Activated CD8-positive, alpha-beta memory T cell treated with anti-CD3 and anti-CD28 coated beads for 36 hours (primary cell): ENCODE measurements around the gene GSG1L. TPM values are rescaled to one million over a fixed set of nuclear protein-coding genes. Genes with fewer than 3 reads are reported as not detected.

Experiments
- CTCF ChIA-PET: fragments of 350-600 bp; sonication (Branson Sonifier 250); formaldehyde crosslinking; loops from one replicate; lab custom pipeline; 2021; ENCODE audit warnings: antibody characterized with exemption; lab: Charles Lee
- POLR2A ChIA-PET: fragments of 350-600 bp; sonication (Branson Sonifier 250); formaldehyde crosslinking; loops from one replicate; lab custom pipeline; 2021; ENCODE audit warnings: antibody characterized with exemption; lab: Charles Lee
- total RNA-seq, 2 experiments: library from RNA; stranded (reverse); gene quantifications; one replicate each; pipeline ENCODE4 v1.2.3, GENCODE V29; 2021

GSG1L gene
- not detected for total RNA-seq

DNA sequence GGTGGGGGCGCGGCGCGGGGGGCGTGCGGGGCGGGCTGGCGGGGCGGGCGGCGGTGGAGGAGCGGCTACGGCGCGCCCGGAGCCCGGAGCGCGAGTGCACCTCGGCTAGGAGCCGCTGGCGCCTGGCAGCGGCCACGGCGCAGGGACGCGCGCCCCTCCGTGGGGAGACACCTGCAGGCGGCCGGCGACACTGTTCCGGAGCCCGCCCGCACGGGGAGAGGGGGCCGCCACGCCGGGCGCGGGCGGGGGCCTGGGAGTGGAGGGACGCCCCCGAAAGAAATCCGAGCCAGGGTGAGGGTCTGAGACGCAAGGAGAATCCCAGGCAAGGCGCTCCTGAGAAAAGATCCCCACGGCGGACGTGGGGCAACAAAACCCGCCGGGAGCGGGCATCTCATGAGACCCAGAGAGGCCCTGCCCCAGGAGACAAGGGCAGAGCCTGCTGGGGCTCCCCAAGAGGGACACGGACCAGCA, at the start of gene GSG1L:
Gene GSG1L, minus strand, starts transcription at position 124 of the 471 bp plus-strand sequence. CDS start 290 bp downstream, outside the sequence.
- ChIA-PET CTCF (no interaction called here), POLR2A (no interaction called here)

DNA sequence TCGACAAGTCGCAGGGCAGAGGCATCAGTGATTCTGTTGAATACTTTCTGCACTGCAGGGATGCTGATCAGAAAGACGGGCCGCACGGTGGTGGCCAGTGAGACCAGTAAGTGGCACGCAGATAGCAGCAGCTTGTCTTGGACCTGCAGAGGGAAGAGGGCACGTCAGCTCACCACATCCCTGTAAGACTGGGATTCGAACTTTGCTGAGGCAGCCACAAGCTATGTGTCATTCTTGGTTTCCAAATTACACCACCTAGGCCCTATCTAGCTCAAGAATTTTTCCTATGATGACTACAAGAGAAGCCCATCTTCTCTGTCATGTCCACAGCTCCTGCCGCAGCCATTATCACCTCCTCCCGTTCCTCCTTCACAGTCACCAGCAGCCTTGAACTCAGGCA, 49.4 kb upstream of the GSG1L start:
- CTCF ChIA-PET: interaction anchor here (2.8 kb wide), 1 partner anchor 105 kb away, joined by 10 read pairs; no protein-coding TSS in a partner anchor
- POLR2A ChIA-PET: interaction anchor here (1.2 kb wide), 1 partner anchor 28 kb away, joined by 3 read pairs; no protein-coding TSS in a partner anchor

DNA sequence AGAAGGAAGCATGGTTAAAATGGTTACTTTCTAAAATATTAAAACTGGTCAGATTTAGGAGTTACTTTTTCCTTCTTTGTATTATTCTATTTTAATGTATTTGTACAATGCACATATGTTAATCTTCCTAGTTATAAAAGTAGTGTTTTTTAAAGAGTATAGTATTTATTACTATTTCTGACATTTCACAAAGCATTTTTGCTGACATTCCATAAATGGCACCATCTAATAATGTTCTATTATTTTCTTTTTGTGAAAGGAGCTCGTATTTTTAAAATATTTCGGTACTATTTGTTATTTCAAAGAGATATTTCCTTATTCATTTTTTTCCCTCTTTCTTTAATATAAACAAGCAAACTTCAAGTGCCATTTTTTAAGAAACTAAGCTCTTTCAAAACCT, 47.5 kb upstream of the GSG1L start:
- ChIA-PET CTCF (interaction anchor here (2.8 kb wide), 1 partner anchor 107 kb away, joined by 10 read pairs; no protein-coding TSS in a partner anchor), POLR2A (no interaction called here)

DNA sequence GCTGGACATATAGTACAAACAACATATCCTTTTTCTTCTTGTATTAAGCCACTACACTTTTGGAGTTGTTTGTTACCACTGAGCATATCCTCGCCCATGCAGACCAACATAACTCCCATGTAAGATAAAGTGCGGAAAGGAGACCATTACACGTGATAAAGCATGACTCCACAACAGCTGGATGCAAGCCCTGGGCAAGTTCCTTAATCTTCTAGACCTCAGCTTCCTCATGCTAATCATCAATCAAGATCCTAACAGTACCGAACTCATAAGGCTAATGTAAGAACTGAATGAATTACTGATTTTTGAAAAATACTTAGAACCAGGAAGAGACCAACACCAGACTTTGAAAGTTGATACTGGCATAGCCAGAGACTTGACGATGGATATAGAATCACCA, 47.0 kb upstream of the GSG1L start:
- CTCF ChIA-PET: no interaction called here
- POLR2A ChIA-PET: no interaction called here

DNA sequence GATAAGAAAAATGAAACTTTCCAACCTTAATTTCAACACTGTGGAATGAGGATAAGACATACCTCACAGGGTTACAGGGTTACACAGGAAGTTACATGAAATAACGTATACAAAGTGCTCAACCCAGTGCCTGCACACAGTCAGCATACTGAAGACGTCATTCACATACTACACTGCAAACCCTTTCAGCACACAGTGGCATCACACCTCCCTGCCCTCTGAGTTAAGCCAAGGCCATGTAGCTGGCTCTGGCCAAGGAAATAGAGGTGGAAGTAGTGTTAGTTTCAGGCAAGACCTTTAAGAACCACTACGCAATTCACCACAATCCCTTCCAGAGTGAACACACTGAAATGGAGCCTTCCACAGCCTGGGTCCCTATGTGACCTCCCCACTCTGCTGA, 46.6 kb upstream of the GSG1L start:
- CTCF ChIA-PET: no interaction called here
- POLR2A ChIA-PET: no interaction called here

DNA sequence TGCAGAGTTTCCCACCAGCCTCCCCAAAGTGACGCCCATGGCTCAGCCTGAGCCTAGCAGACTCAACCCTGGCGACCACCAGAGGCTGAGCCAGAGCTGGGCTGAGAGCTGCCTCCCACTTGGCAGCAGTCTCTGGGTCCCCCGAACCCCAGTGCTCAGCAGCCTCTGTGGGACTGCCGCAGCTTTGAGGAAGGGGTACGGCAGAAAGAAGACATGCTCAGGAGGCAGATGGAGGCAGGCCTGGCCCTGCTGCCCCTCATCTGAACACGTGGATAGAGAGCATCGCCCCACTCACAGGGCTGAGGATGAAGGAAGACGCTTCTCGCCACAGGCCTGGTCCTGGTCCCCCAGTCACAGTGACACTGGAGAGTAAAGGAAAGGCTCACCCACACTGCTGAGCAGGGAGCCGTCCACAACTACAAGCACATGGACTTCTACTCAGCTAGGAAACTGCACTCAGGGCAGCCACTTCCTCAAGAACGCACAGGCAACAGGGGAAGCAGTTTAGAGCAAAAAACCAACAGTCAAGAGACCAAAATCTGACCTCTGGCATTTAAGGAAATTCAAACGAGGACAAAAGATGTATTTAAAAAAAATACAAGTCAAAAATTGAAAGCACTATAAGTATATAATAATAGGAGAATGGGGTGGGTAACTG, 45.2 kb upstream of the GSG1L start:
- CTCF ChIA-PET: interaction anchor here (0.6 kb wide), 1 partner anchor 31 kb away, joined by 3 read pairs; no protein-coding TSS in a partner anchor

DNA sequence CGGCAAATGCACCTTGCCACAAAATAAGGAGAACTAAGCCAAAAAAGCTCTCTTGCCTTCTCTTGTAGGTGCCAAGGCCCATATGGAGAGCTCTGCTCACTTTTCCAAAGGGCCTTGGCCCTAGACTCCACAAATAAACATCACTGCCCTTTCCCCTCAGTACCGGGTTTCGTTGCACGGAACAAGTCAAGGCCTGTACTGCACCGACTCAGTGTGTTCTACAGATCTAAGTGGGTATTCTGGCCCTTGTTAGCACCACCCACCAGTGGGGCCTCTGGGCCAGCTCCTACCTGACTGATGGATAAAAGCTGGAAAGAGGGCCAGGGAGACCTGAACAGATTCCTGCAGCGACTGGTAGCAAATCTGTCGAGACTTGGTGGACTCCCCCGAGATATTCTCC, 43.7 kb upstream of the GSG1L start:
- CTCF ChIA-PET: interaction anchor here (0.8 kb wide), 1 partner anchor 110 kb away, joined by 5 read pairs; no protein-coding TSS in a partner anchor
- POLR2A ChIA-PET: no interaction called here

More for the DNA sequence above, 45.2 kb upstream of the GSG1L start:
- POLR2A ChIA-PET: no interaction called here

DNA sequence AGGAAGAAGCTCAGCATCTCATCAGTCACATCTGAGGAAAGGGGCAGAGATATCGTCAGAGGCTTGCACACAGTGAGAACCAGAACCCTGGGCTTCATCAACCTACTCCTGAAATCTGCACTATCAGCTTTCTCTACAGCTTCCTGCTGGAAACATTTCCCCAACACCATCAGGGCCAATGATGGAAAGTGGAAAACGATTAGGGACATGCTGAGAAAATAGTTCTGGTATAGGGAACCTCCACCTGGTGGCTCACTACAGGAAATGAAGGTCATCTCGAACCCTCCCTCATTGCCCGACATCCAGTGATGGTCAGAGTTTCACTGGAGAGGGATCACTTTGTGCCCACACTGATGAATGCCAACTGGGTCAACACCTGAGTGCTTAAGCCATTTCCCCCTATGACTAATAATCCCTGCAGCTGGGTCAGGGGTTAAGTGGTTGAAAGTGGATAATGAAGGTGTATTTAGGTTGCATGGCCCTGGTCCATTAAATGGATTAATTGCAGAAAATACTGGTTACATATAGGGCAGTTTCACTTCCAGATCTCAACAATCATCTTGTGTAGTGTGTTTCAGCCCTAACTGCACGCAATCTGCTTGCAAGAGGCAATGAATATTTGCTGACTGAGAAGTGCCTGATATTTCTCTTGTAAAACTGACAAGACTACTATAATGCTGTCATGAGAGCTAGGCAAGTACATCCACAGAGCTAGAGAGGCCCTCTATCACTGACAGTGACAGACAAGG, 43.1 kb upstream of the GSG1L start:
- ChIA-PET POLR2A (no interaction called here), CTCF (interaction anchor here (0.8 kb wide), 1 partner anchor 111 kb away, joined by 5 read pairs; no protein-coding TSS in a partner anchor)

DNA sequence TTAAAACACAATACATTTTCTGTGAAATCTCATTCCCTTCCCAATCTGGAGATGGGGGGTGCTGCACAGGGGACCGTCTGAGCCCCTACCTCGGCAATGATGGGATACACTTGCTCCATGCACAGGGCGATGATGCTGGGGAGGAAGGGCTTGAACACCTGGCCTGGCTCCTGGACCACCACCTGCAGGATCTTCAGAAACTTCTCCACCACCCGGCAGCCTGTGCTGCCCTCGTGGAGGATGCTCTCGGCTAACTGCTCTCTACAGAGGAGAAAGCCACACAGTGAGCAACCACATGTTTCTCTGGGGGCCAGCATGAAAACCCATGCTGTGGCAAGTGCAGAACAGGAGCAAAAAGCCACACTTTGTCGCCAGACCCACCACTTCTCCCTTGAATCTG, 42.4 kb upstream of the GSG1L start:
- ChIA-PET POLR2A (no interaction called here), CTCF (no interaction called here)

DNA sequence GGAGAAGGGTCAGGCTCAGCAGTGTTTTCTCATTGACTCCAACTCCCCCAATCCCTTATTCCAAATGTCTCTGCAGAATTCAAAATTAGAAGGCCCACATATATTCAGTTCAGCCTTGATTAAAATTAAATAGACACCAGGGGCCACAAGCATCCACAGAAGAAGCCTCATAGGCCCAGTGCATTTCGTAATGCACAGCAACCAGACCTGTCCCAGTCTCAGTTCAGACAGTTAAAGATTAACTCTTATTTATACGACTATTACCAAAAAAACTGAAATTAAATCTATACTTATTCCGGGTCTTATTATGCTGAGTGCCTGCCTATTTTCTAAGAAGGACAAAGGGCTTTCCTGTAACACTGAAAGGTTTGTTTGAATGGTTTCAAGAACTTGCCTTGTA, 41.8 kb upstream of the GSG1L start:
- ChIA-PET CTCF (no interaction called here), POLR2A (no interaction called here)

DNA sequence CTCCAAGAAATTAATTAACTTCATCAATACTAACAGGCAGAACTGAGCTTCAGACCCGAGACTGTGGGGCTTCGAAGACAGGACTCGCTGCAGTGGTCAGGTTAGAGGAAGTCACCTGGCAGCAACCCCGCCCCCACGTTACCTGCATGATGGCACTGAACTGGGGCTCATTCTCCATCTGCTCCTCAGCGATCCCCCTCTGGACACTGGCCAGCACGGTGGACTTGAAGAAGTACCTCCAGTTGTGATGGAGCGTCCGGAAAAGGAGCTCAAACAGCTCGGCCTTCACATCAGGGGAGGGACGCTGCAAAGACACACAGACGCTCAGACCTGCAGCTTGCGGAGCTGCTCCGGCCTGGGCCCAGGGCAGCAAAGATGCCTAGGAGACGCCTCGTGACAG, 40.9 kb upstream of the GSG1L start:
- ChIA-PET CTCF (no interaction called here), POLR2A (no interaction called here)

DNA sequence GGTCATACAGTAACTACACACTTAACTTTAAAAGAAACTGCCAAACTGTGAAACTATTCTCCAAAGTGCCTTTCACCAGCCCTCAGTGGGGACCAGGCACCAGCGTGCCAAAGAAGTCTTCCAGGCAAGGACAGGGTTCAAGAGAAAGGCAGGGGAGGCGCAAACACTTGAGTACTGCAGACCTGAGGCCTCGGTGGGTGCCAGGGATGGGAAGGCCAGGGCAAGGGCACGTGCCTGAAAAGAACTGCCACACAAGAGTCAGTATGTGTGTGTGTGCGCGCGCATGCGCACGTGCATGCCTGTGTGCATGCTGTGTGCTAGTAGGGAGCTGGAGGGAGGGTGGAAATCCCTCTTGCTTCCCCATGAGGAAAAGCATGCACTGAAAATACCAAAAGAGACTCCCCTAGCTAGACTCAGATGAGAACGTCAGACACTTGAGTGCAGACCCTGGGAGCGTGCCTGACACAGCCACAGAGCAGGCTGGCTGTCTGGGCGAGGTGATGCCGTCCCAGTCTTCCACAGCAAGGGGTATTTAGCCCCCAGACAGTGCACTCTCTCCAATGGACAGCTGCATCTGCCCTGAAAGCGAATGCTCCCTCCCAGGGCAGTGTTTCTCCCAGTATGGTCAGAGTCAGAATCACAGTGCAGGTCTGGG, 40.1 kb upstream of the GSG1L start:
- CTCF ChIA-PET: no interaction called here
- POLR2A ChIA-PET: no interaction called here

DNA sequence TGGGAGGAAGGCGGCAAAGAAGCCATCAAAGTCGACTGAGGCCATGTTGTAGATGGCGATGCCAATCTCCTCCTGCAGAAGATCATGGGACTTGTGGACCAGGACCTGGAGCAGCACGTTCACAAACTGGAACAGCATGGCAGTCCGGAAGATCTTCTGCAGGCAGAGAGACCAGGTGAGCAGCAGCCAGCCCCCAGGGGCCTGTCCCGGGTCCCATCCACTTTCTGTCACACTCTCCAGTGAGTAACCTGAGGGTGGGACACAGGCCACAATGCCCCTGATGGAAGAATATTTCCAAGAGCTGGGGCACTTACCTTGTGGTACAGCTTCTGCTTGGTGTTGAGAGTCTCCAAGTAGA, 38.0 kb upstream of the GSG1L start:
- ChIA-PET CTCF (no interaction called here), POLR2A (no interaction called here)

DNA sequence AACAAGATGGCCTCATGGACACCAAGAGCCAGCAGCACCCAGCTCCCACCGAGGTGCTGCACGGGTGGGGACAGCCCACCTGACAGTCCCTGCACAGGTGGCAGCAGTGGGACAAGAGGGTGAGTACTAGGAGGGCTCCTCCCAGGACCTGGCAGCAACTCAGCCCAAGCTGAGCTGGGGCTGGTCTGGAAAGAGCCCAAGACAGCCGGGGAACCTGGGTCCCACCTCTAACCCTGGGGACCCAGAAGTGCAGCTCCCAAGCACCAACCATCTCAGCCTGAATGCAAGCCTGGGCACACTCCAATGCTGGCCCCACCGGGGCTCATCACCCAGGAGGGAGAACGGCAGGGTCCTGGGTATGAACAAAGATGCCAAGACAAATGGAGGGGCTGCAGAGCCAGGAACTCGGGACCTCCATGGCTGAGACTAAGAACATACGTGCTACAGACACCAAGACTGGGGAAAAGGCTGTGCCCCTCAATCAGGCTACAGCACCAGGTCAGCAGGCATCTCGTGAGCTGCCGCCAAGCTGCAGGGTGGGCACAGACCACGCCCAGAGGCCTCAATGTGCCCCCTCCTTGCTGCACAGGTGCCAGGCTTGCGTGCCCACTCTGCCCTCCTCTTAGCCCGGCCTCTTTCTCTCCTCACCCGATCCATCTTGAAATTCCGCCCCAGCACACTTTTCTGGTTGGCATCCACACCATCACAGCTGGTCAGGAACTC, 37.5 kb upstream of the GSG1L start:
- CTCF ChIA-PET: no interaction called here
- POLR2A ChIA-PET: no interaction called here

DNA sequence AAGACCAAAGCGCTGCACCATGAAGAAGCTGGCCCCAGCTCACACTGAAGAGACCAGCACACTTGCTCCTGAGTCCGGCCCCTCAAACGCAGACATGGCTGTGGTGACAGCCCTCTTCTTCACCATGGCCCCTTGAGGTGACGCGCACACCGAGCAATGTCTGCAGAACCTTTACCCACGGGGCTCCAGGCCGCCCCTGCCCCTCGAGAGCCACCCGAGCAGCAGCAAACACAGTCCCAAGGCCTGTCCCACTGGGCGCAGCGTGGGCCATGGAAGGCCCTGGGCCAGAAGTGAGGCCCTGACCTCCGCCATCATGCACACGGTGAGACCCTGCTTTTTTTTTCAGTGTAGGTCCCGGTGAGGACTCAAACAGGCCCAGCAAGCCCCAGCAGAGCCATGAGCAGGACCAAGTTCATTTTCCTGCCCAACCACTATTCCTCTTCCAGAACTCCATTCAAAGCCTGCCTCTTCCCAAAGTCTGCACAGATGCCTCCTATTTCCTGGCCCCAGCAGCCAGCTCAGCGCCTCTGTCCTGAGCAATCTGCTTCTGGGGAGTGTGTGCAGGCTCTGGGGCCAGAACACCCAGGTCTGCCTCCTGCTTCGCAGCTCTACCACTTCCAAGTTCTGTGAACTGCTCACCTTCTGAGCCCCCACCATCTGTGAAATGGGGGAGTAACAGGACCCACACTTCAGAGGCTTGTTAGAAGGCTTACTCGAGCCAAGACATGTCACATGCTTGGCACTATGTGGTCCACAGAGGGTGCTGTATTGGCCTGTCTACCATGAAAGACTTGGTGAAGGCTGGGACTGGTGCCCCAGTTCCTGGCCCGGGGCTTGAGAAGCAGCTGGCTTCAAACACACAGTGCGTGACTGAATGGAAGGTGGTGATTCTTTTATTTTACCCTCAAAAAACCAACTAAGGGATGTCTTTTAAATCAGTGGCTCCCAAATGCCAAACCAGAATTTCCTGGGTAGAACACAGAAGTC, 35.7 kb upstream of the GSG1L start:
- CTCF ChIA-PET: no interaction called here
- POLR2A ChIA-PET: no interaction called here

DNA sequence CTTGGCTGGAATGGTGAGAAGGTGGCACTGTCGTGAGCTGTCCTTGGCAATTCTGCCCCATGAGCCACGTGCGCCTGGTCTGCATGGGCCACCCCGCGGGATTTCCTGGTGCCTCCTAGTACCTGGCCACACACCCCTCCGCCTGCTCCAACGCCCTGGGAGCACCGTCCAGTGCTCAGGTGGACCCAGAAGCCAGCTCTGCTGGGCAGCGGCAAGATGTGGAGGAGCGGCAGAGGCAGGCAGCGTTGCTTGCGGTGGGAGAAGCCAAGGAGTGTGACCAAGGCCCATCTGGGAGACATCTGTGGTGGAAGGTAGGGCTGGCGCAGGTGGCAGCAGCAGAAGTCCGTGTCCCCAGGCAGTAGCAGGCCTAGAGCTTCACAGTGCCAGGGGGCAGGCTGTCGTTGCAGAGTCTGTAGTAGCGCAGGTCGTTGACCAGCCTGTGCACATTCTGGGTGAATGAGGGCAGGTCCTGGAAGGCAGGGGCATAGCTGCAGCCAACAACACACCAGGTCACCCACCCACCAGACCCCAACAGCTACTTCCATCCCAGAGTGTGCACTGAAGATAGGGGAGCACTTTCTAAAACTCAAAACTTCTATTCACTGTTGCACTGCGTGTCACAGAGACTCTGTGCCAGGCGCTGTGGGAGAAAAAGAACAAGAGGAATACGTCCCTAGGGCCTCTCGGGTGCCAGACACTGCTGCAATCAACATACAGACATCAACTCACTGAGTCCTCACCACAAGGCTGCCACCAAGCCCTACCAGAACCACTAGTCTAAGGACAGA, 34.9 kb upstream of the GSG1L start:
- ChIA-PET POLR2A (no interaction called here), CTCF (no interaction called here)

DNA sequence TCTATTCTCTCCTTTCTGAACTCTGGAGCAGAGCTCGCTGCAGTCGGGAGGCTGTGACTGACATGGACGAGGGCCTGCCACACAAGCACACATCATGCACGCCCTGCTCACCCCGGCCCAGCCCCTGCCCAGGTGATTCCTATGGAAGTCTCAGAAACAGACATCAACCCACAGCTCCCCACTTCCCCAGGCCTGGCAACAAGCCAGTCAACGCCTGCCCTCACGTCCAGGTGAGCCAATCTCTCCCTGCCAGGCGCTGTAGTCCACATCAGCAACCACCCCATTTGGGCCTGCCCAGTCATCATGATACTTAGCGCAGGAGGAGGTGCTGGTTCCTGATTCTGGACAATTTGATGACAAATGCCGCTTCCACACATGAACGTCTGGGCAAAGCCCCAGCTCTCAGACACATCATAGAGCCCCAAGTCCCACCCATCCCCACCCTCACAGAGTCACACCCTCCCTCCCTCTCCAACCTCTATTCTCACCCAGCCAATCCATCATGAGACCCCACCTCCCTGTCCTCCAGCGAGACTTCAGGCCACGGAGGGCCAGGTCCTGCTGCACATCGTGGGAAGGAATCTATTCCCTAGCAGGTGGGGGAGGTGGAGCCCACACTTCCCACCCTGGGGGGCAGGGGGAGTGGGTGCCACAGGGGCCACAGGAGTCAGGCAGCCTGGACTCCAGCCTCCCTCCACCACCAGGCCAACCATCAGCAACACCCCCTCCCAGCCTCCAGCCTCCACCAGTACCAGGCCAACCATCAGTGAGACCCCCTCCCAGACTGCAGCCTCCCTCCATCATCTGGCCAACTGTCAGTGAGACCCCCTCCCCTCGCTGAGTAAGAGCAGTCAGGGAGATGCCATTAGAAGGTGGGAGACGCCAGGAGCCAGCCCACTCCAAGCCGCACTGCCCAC, 33.7 kb upstream of the GSG1L start:
- ChIA-PET POLR2A (no interaction called here), CTCF (no interaction called here)
